NCI-H2107 (cell line): ENCODE results near the gene TSPAN31.
A peak's percentile ranks its signal among the peaks of the same experiment; 100 is the strongest.

Source experiments
- DNase-seq: peaks from one replicate; lab custom pipeline; 2025; lab: John Stamatoyannopoulos, UW

Gene TSPAN31

DNA sequence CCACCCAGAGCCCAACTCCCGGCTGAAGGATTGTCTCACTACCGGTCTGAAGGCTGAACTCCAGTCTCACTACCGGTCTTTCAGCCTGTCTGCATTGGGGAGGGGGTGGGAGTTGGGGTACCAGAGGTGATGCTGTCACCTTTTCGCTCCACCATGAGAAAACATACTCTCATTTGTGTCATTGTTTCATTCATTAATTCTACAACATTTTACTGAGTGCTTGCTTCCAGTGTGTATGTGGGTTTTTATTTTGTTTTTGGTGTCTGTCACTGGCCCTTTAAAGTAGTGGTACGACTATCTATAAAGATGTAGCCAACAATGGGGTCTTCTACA, 7.8 kb downstream of the TSPAN31 start:
- DNase-seq = no peak

- DNase-seq = no peak
Measured at GRCh38 chr12:57753756-57754337, 9.0 kb downstream of the TSPAN31 start.

DNA sequence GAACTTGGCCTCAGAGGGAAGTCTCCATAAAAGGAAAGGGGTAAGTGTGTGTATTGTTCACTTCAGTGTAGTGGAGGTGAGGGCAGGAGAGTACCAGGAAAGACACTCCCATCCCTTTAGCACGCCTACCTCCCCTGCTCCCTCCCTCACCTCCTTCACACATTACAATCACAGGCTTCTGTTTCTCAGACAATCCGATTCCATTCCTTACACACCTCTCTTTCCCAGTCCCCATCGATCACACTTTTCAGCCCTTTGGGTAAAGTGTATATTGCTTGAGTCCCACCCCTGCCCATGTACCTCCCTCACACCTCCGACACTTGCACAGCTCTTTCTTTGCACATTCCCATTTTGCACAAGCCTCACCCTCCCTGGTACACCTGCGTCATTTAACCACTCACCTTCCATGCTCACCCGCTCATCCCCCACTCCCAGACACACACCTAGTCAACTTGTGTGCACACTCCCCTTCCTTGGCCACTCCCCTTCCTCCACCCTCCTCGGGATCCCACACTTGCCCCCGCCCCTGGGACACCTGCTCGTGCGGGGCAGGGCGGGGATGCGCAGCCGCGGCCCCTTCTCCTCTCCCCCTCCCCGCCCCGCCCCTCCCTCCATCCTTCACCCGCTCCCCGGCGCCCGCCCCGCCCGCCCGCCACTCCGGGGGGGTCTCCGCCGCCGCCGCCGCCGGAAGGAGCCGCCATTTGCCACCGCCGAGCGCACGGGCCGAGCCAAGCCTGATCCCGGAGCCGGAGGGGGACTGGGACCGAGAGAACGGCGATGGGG, 9.8 kb downstream of the TSPAN31 start, which contains the start of gene MARCHF9:
TSS of gene MARCHF9 (plus strand) at position 693 of the 783 bp plus-strand sequence. CDS start 426 bp downstream, outside the sequence.
- DNase-seq = peak; percentile 57

DNA sequence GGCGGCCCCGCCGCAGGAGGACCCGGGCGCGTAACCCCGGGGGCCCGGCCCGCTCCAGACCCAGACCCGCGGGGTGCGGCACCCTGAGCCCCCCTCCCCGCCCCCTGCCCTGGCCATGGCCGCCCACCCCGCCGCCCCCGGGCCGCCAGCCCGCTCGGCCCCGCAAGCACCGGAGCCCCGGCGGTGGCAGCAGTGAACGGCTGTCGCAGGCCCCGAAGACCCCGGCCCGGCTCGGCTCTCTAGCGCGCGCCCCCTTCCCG, 10.3 kb downstream of the TSPAN31 start:
- no peak for DNase-seq

DNA sequence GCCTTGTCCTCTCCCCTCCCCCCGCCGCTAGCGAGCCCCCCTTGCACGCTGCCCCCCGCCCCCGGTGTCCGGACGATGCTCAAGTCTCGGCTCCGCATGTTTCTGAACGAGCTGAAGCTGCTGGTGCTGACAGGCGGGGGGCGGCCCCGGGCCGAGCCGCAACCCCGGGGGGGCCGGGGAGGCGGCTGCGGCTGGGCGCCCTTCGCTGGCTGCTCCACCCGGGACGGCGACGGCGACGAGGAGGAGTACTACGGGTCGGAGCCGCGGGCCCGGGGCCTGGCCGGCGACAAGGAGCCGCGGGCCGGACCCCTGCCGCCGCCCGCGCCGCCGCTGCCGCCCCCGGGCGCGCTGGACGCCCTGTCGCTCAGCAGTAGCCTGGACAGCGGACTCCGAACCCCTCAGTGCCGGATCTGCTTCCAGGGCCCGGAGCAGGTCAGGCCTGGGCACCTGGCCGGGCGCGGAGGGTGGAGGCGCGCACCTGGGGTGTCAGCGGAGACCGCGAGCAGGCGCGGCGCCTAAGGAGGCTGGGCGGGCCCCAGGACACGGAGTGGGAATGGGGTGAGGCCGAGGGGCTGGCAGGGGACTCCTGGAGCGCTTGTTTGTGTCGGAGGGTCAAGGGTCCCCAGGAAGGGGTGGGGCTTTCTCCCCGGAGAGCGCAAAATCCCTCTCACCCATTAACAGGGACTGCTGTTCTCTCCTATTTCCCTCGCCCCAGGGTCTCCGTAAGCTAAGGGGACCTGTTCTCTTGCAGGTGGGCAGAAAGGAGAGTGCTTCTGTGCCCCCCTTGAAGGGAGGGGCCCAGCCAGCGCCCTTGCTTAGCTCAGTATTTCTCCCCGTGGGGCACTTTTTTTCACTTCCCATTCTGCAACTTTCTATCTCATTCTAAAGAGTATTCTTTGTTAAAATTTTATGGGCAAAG, 10.9 kb downstream of the TSPAN31 start:
- no peak for DNase-seq

GRCh38 chr12:57756406-57757341, 11.8 kb downstream of the TSPAN31 start:
- DNase-seq = no peak

GRCh38 chr12:57757771-57758170, 12.9 kb downstream of the TSPAN31 start:
- no peak for DNase-seq

GRCh38 chr12:57758552-57759359, 13.9 kb downstream of the TSPAN31 start:
- DNase-seq = no peak

GRCh38 chr12:57759360-57759980, 14.6 kb downstream of the TSPAN31 start:
- DNase-seq = no peak

GRCh38 chr12:57760347-57760982, 15.6 kb downstream of the TSPAN31 start:
- no peak for DNase-seq

GRCh38 chr12:57761391-57761998, 16.7 kb downstream of the TSPAN31 start:
- no peak for DNase-seq

DNA sequence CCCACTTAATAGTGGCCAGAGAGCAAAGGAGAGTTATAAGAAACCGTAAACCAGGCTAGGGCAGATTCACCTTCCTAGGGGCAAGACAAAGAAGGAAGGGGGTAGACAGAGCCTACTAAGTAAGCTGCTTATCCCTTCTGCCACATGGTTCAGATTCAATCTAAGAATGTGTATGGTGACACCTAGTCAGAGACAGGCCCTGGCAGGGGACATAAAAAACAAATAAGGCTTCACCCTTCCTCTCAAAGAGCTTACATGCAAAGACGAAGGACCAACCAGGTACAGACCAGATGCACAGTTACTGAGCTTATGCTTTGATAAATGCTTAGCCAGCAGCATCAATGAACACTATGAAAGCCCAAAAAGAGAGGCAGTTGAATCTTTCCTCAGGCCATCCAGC, 17.6 kb downstream of the TSPAN31 start:
- no peak for DNase-seq

DNA sequence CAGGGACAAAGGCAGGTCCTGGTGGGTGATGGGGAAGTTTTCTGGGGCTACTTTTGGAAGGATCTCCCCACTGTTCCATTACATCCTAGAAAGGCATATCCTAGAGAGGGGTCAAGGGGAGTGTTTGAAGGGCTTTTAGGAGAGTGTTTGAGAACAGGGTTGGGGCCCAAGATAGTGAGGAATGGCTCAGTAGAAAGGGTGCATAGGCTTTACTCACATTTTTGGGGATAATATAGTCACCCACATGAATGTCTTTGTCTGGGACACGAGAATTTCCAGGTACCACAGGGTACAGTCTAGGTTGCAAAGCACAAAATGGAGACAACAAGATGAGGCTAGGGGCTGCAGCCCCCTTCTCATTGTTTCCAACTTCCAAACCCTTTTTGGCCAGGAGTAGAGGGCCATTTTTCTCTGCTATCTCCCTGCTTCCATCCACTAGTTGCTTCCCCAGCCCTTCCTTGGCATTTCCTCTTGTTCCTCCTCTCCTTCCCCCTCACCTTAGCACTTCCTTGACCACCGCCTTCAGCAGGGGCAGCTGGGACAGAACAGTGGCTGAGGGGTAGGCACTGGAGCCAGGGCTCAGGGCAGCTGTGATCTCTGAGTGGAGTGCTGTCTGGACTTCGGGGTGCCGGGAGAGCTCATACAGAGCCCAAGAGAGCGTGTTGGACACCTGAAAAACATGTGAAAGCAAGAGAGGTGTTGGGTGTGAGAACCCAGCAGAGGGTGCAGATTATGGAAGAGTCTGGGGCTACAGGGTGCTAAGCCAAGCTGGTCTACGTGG, 19.2 kb downstream of the TSPAN31 start:
- no peak for DNase-seq

DNA sequence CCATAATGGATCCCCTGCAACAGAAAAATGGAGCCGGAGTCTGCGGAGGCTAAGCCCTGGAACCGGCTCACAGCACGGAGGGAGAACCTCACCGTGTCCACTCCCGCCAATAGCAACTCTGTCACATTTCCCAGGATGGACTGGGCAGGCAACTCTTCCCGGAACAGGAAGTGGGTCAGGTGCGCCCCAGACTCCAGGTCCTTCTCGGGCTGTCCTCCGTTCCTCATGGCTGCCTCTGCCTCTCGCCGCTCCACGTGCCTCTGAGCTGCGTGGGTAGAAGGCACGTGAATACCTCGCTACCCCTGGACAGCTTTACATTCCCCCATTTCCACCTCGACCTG, 19.8 kb downstream of the TSPAN31 start:
- DNase-seq = no peak

DNA sequence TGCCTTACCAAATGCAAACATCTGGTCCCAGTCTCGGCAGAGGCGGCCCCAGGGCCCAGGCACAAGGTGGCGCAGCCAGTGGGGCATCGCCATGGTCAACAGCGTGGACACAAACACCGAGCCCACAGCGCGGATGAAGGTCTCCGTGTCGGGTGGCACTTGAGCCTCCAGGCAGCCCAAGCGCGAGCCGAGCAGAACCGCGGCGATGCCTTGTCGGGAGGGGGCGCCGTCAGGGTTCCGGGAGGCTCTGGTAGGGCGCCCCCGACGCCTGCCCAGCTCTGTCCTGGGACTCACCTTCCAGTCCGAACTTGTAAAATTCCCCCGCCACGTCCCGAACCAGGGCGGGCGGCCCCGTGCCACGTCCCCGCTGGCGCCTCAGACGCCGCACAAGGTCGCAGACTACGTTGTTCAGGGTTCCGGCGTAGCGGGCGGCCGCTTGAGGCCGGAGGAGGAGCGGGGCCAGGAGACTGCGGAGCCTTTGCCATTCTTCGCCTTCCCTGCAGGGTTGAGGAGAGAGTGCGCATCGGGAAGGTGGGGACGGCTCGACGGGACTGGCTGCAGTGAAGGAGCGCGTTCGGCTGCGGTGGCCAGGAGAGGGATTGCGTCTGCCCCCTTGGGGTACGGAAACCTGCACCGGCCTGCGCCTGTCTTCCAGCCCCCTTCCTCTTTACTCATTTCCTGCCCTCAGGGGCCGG, 20.3 kb downstream of the TSPAN31 start:
- DNase-seq = no peak

DNA sequence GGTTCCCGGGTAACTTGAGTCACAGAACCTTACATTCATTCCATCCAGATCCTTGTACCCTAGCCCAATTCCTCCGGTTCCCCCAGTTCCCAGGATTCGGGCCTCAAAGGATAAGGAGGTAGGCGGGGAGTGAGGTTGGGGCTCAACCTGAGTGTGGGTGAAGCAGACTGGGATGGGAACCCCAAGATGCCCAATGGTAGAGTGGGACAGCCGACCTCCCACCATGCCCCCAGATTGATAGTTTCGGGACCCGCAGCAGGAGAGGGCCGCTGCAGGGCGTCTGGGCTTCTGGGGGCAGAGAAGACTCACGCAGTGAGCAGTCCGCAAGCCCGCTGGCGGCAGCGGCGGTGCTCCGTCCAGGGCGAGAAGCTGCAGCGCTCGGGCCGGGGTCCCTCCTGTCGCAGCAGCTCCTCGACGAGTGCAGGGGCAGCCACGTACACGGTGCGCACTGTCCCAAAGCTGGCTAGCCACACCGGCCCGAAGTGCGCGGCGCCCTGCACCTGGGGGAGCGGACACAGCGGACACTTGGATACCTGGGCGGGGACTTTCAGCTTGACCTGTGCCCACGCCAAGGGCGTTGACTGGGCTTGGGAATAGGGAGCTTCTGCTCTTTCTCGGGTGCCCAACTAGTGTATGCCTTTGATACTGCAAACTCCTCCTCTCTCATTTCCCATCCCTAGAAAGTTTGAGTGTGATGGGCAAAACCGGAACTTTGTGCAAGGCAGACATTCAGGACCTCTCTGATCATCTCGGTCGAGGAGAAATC, 21.0 kb downstream of the TSPAN31 start:
- no peak for DNase-seq

DNA sequence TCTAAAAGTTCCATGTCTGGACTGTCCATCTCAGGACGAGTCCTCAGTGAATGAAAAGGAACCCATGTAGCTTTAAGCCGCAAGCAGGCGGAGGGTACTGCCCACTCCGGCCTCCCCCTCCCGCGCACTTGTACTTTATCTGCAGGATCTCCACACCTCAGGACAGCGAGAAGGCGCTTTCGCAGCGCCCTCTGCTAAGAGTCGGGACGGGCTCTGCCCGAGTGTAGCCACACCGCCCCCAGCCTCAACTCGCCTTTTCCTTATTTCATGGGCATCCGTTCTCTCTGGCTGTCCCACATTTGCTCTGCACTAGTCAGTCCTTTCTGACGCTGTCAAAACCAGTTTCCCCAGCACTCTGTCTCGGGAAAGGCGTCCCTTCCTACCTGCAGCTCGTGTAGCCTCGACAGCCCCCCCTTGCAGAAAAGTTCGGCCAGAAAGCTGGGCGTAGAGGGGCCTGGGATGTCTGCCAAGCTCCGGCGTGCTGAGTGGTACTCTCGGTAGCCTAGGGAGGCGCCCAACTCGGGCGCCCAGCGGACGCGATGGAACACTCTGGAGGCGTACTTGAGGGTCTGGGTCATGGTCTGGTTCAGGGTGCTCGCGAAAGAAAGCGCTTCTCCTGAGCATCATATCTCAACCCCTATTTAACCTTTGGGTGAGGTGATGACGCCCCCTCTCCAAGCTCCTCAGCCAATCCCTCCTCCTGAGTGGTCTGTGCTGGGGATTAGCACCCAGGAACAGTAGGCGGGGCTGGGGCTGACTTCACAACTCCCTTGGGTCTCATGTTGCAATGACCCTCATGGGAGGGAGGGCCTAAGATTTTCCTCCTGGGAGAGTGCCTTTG, 21.8 kb downstream of the TSPAN31 start, which contains the start of gene CYP27B1:
TSS of gene CYP27B1 (minus strand) at position 615 of the 841 bp plus-strand sequence. CDS start at position 578, 37 bp downstream.
- DNase-seq = no peak
